GM12892 (cell line): ENCODE results near the gene WDR1.

ENCODE experiments used
- POLR2A ChIP-seq: IDR thresholded peaks from 2 replicates; pipeline ENCODE4 v1.6.1; 2011; ENCODE audit warnings: low read depth, low read length, control low read depth
- POLR2AphosphoS5 ChIP-seq: IDR thresholded peaks from 2 replicates; pipeline ENCODE4 v1.6.1; 2011; ENCODE audit warnings: low read depth, low read length, control low read depth

DNA sequence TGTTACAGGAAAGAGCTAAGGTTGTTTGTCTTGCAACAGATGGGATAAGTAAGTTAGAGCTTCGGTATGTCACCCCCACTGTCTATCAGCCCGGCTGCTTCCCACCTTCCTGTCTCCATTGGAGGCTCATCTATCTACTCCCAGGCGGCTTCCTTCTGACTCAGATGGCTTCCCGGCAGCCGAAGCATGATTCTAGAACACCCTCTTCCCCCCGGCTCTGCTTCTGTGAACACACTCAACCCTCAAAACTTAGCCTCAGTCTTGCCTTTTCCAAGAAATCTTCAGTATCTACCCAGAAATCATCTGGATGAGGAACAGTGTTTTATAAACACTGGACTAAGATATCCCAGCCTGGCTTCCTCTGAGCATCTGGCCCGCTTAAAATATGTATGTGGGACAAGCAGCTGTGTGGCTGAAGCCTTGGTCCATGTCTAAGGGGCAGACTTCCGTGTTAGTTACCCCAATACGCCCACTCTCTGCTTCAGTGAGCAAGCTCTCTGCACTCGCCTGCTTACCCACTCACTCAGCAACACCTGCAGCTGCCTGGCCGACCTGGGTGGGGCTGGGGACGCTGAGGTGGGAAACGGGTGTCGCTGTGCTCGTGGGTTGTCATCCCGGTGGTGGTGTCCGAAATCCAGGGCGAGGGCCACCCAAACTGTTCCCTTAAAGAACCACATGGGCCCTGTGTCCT, 83.3 kb downstream of the WDR1 start:
- no peak for TF ChIP-seq POLR2A
- no peak for TF ChIP-seq POLR2AphosphoS5
